Measurements from ENCODE around the gene PRR13. TPM values are rescaled to one million over a fixed set of nuclear protein-coding genes. Genes with fewer than 3 reads are reported as not detected.

PRR13 gene
- total and polyA plus RNA-seq, 2 of the 13 experiments (the other 11 are each of a cell fraction or from before 2014, with no cell fraction given), result 65.0 to 102 TPM

GRCh38 chr12:53464685-53465418, 23.3 kb downstream of the PRR13 start (continued):
- TF ChIP-seq ZNF180 (CRISPR knock-in tag; IDR thresholded peaks at IDR 0.05; ENCODE audit: borderline replicate concordance, low read depth) (no peak), ZNF577 (CRISPR knock-in tag; IDR thresholded peaks at IDR 0.05; ENCODE audit: borderline replicate concordance, low read depth) (no peak), GTF3A (CRISPR knock-in tag; conservative IDR thresholded peaks at IDR 0.05) (no peak)

GRCh38 chr12:53465679-53466078, 24.1 kb downstream of the PRR13 start:
- peaks cover 50% of the 10 kb centered on the region for H3K4me1 ChIP-seq (ENCODE audit: insufficient read depth, low read length)
- no peak for FAIRE-seq
- CTCF ChIA-PET (ENCODE audit: low intra/inter-chr PET ratio, low total read pairs), result no interaction called here
- intact Hi-C loops (cut with micrococcal nuclease; ENCODE audit: unreplicated experiment) (no loop called here), in situ Hi-C loops (cut with HindIII; ENCODE audit: extremely low pct_ligation_motif_present, low pct_unique_long_range_greater_than_20kb) (no loop called here)
- H3K4me2 ChIP-seq (ENCODE audit: low read depth, low read length), result no peak overlapping the region
- no peaks in the 10 kb centered on the region for H3K9me3 ChIP-seq (ENCODE audit: low read length)
- ATAC-seq, result no peak
- H3K79me2 ChIP-seq (ENCODE audit: insufficient read depth, low read length), result peaks cover 55% of the 10 kb centered on the region
- TF ChIP-seq RBM22 (optimal IDR thresholded peaks at IDR 0.05; ENCODE audit: low read length) (peak; percentile 42), HMGA1 (CRISPR knock-in tag; conservative IDR thresholded peaks at IDR 0.05) (no peak), ZBED4 (CRISPR knock-in tag; IDR thresholded peaks at IDR 0.05; ENCODE audit: borderline replicate concordance) (no peak), TOPORS (CRISPR knock-in tag; IDR thresholded peaks at IDR 0.05) (no peak), TGIF2 (CRISPR knock-in tag; IDR thresholded peaks at IDR 0.05) (no peak), GTF3A (CRISPR knock-in tag; conservative IDR thresholded peaks at IDR 0.05) (no peak), ONECUT2 (CRISPR knock-in tag; IDR thresholded peaks at IDR 0.05) (no peak), RBFOX2 (IDR thresholded peaks at IDR 0.05; ENCODE audit: low read depth, low read length) (peak; percentile 56; the same call in 1 of the 2 replicates)
- H3K4me3 ChIP-seq (replicated peaks in 1 of 3; ENCODE audit: insufficient read depth in 1 of 3, low read depth in 2 of 3, low read length in 3 of 3), result no peak overlapping the region
- H3K36me3 ChIP-seq (replicated peaks in 1 of 2; ENCODE audit: control insufficient read depth in 1 of 2, insufficient read depth in 2 of 2, low read length in 2 of 2), result peaks cover 45 to 96% of the 10 kb centered on the region in 2 experiments
- H3K27ac ChIP-seq (ENCODE audit: extremely low read length, insufficient read depth, low read length), result no peak overlapping the region
- POLR2A ChIA-PET, result no interaction called here
- H3K27me3 ChIP-seq (ENCODE audit: control insufficient read depth in 1 of 2, insufficient read depth in 2 of 2, low read length in 2 of 2), result no peaks in the 10 kb centered on the region
- H2AFZ ChIP-seq (ENCODE audit: low read length), result no peak overlapping the region
- no peak overlapping the region for H3K9ac ChIP-seq (ENCODE audit: insufficient read depth, low read depth, low read length)
- BruUV-seq (replicated peaks), result TSS peak; percentile 2
- no peak for DNase-seq (ENCODE audit: low spot score)
- H4K20me1 ChIP-seq (ENCODE audit: insufficient read depth, low read length), result peaks cover 64% of the 10 kb centered on the region
- WGBS (ENCODE audit: low lambda C conversion rate), result 86% methylated on average over 2 of the region's 2 CpGs

Measured in HepG2 (cell line).